T-cell (primary cell): ENCODE results near the gene FSHR. TPM values are rescaled to one million over a fixed set of nuclear protein-coding genes. Genes with fewer than 3 reads are reported as not detected.

Source experiments
- ATAC-seq, 4 experiments: fragments of 200-7000 bp in 3 of 4; fragments of 150-1000 bp in 1 of 4; cut with Tn5 transposase; replicated peaks in 1 of 4; 1 replicate in 3 of 4; 2 replicates in 1 of 4; pipeline ENCODE4 v1.10.0; 2021; ENCODE audit warnings: moderate library complexity in 3 of 4, mild to moderate bottlenecking in 2 of 4, moderate number of reproducible peaks in 1 of 4
- CTCF ChIA-PET, 2 donors: fragments of 300-600 bp; sonication (Branson Sonifier 250); formaldehyde crosslinking; loops; one replicate each; lab custom pipeline; 2022; ENCODE audit warnings: antibody characterized with exemption in 2 of 2; lab: Charles Lee
- POLR2A ChIA-PET, 2 donors: fragments of 300-600 bp; sonication (Branson Sonifier 250); formaldehyde crosslinking; loops; one replicate each; lab custom pipeline; 2022; ENCODE audit warnings: antibody characterized with exemption in 2 of 2; lab: Charles Lee
- DNase-seq, 35 experiments: peaks; one replicate each; pipeline versions ENCODE4 v3.0.0 to v3.0.0-alpha.2; 2013 to 2023
- H3K27ac ChIP-seq: one replicate; pipeline ENCODE4 v1.5.1; 2013; ENCODE audit warnings: low read length
- H3K27me3 ChIP-seq, 2 experiments: replicated peaks in 1 of 2; 1 replicate in 1 of 2; 2 replicates in 1 of 2; pipeline versions ENCODE4 v1.6.1 to v1.7.0; 2013; ENCODE audit warnings: low read length in 1 of 2, mixed read lengths in 1 of 2; ENCODE audit not compliant: control insufficient read depth in 2 of 2, insufficient read depth in 2 of 2; ENCODE audit errors: extremely low read depth in 1 of 2
- H3K36me3 ChIP-seq, 2 donors: 1 replicate in 1 of 2; 2 replicates in 1 of 2; pipeline versions ENCODE4 v1.6.1 to v1.7.0; 2013; ENCODE audit warnings: low read length in 1 of 2; ENCODE audit not compliant: control insufficient read depth in 2 of 2, insufficient read depth in 1 of 2; ENCODE audit errors: extremely low read depth in 1 of 2
- H3K4me1 ChIP-seq, 2 experiments: 1 replicate in 1 of 2; 2 replicates in 1 of 2; pipeline versions ENCODE4 v1.6.1 to v1.7.0; 2013; ENCODE audit warnings: low read length in 2 of 2, mixed read lengths in 1 of 2; ENCODE audit not compliant: insufficient read depth in 2 of 2, control insufficient read depth in 1 of 2; ENCODE audit errors: extremely low read depth in 1 of 2
- H3K4me3 ChIP-seq, 2 donors: 1 replicate in 1 of 2; 2 replicates in 1 of 2; pipeline versions ENCODE4 v1.5.1 to v1.7.0; 2013; ENCODE audit warnings: mild to moderate bottlenecking in 2 of 2, low read length in 1 of 2, moderate library complexity in 1 of 2; ENCODE audit not compliant: control insufficient read depth in 1 of 2; ENCODE audit errors: extremely low read depth in 1 of 2
- H3K9me3 ChIP-seq: 2 replicates; pipeline ENCODE4 v1.7.0; 2013
- H3K27ac Mint-ChIP-seq, 2 donors: one replicate each; pipeline ENCODE4 v1.8.0; 2020 to 2021; ENCODE audit warnings: mild to moderate bottlenecking in 2 of 2, mixed read lengths in 2 of 2
- H3K27me3 Mint-ChIP-seq, 2 donors: one replicate each; pipeline ENCODE4 v1.8.0; 2021 to 2022; ENCODE audit warnings: mixed read lengths in 2 of 2
- H3K36me3 Mint-ChIP-seq: one replicate; pipeline ENCODE4 v1.8.0; 2021; ENCODE audit warnings: mixed read lengths
- H3K4me1 Mint-ChIP-seq, 3 donors: one replicate each; pipeline ENCODE4 v1.8.0; 2020 to 2022; ENCODE audit warnings: mixed read lengths in 3 of 3, mild to moderate bottlenecking in 1 of 3
- H3K4me3 Mint-ChIP-seq, 3 donors: one replicate each; pipeline ENCODE4 v1.8.0; 2020 to 2022; ENCODE audit warnings: mild to moderate bottlenecking in 3 of 3, mixed read lengths in 3 of 3, moderate library complexity in 3 of 3
- H3K9me3 Mint-ChIP-seq, 3 donors: one replicate each; pipeline ENCODE4 v1.8.0; 2020 to 2022; ENCODE audit warnings: mixed read lengths in 3 of 3
- WGBS: methylation state at CpG from one replicate; pipeline ENCODE4 v1.1.5; 2013; ENCODE audit warnings: missing lambda C conversion rate; ENCODE audit not compliant: insufficient coverage; 5-methylcytosine and 5-hydroxymethylcytosine counted together
- total RNA-seq, 35 experiments: library from RNA in 6 of 35; stranded (reverse) in 6 of 35; fragments of 120-200 nt in 1 of 35; gene quantifications; one replicate each; pipeline versions ENCODE4 v1.2.1 to v1.2.4 and lab custom pipeline; 2013 to 2026

The FSHR gene
- total RNA-seq, 5 donors from 2014 or later (not counting 1 experiment from before 2014, with no cell fraction given), result not detected

- Histone ChIP-seq H3K4me3 (no peak overlapping the region), H3K27me3 (no peaks in the 10 kb centered on the region), H3K4me1 (no peaks in the 10 kb centered on the region), H3K36me3 (no peaks in the 10 kb centered on the region), H3K9me3 (no peaks in the 10 kb centered on the region), H3K27ac (no peak overlapping the region)
- Mint-ChIP-seq H3K9me3 (peaks cover 0 to 10% (median 4%) of the 10 kb centered on the region in 3 donors), H3K27ac (no peak overlapping the region), H3K36me3 (no peaks in the 10 kb centered on the region), H3K27me3 (no peaks in the 10 kb centered on the region), H3K4me1 (no peaks in the 10 kb centered on the region), H3K4me3 (no peak overlapping the region)
- CTCF ChIA-PET, result no interaction called here
- ATAC-seq (no peak), DNase-seq (no peak)
- 71% methylated on average over 5 of the region's 7 CpGs for WGBS
- POLR2A ChIA-PET, result no interaction called here
Measured at GRCh38 chr2:49178656-49179055, 24.3 kb upstream of the FSHR start.

GRCh38 chr2:49177194-49177593, 22.9 kb upstream of the FSHR start:
- H3K9me3 ChIP-seq, result no peaks in the 10 kb centered on the region
- Mint-ChIP-seq H3K9me3 (peaks cover 0 to 10% (median 4%) of the 10 kb centered on the region in 3 donors), H3K4me1 (no peaks in the 10 kb centered on the region), H3K27ac (no peak overlapping the region), H3K36me3 (no peaks in the 10 kb centered on the region), H3K4me3 (no peak overlapping the region), H3K27me3 (no peaks in the 10 kb centered on the region)
- H3K27ac ChIP-seq, result no peak overlapping the region
- no peaks in the 10 kb centered on the region for H3K36me3 ChIP-seq
- no CpG with 5 or more reads among the region's 1 CpG for WGBS
- DNase-seq, result no peak
- H3K4me1 ChIP-seq, result no peaks in the 10 kb centered on the region
- POLR2A ChIA-PET, result no interaction called here
- no peaks in the 10 kb centered on the region for H3K27me3 ChIP-seq
- H3K4me3 ChIP-seq, result no peak overlapping the region
- ATAC-seq, result no peak
- CTCF ChIA-PET, result no interaction called here

GRCh38 chr2:49175831-49176230, 21.5 kb upstream of the FSHR start:
- ChIA-PET CTCF (no interaction called here), POLR2A (no interaction called here)
- no peaks in the 10 kb centered on the region for H3K4me1 ChIP-seq
- Mint-ChIP-seq H3K9me3 (peaks cover 0 to 13% (median 10%) of the 10 kb centered on the region in 3 donors), H3K27me3 (no peaks in the 10 kb centered on the region), H3K27ac (no peak overlapping the region), H3K4me1 (no peaks in the 10 kb centered on the region), H3K4me3 (no peak overlapping the region), H3K36me3 (no peaks in the 10 kb centered on the region)
- no peaks in the 10 kb centered on the region for H3K36me3 ChIP-seq
- H3K4me3 ChIP-seq, result no peak overlapping the region
- no peak for ATAC-seq
- 56% methylated on average over 2 of the region's 3 CpGs for WGBS
- no peak overlapping the region for H3K27ac ChIP-seq
- DNase-seq, result no peak
- H3K9me3 ChIP-seq, result no peaks in the 10 kb centered on the region
- H3K27me3 ChIP-seq, result no peaks in the 10 kb centered on the region

- Mint-ChIP-seq H3K9me3 (peaks cover 0 to 13% (median 10%) of the 10 kb centered on the region in 3 donors), H3K27ac (no peak overlapping the region), H3K27me3 (no peaks in the 10 kb centered on the region), H3K4me1 (no peaks in the 10 kb centered on the region), H3K36me3 (no peaks in the 10 kb centered on the region), H3K4me3 (no peak overlapping the region)
- no peak for DNase-seq
- ChIA-PET CTCF (no interaction called here), POLR2A (no interaction called here)
- WGBS, result 83% methylated on average over 1 of the region's 3 CpGs
- Histone ChIP-seq H3K4me3 (no peak overlapping the region), H3K4me1 (no peaks in the 10 kb centered on the region), H3K36me3 (no peaks in the 10 kb centered on the region), H3K9me3 (no peaks in the 10 kb centered on the region), H3K27ac (no peak overlapping the region), H3K27me3 (no peaks in the 10 kb centered on the region)
- ATAC-seq, result no peak
Measured at GRCh38 chr2:49174750-49175149, 20.4 kb upstream of the FSHR start.

- H3K27me3 Mint-ChIP-seq, result no peaks in the 10 kb centered on the region
- no peaks in the 10 kb centered on the region for H3K9me3 ChIP-seq
- H3K4me3 ChIP-seq, result no peak overlapping the region
- H3K27me3 ChIP-seq, result no peaks in the 10 kb centered on the region
- ATAC-seq (no peak), DNase-seq (no peak)
- no peaks in the 10 kb centered on the region for H3K4me1 Mint-ChIP-seq
- H3K4me1 ChIP-seq, result no peaks in the 10 kb centered on the region
- no peaks in the 10 kb centered on the region for H3K36me3 Mint-ChIP-seq
- POLR2A ChIA-PET, result no interaction called here
- CTCF ChIA-PET, result interaction anchor here in 1 of 2 donors (0.6 kb wide), 1 partner anchor 123 kb away, joined by 3 read pairs; no protein-coding TSS in a partner anchor
- no peak overlapping the region for H3K4me3 Mint-ChIP-seq
- peaks cover 0 to 7% (median 3%) of the 10 kb centered on the region in 3 donors for H3K9me3 Mint-ChIP-seq
- H3K27ac Mint-ChIP-seq, result no peak overlapping the region
- no peak overlapping the region for H3K27ac ChIP-seq
- no peaks in the 10 kb centered on the region for H3K36me3 ChIP-seq
Measured at GRCh38 chr2:49167131-49167530, 12.8 kb upstream of the FSHR start.

GRCh38 chr2:49165662-49166061, 11.3 kb upstream of the FSHR start:
- no peak for DNase-seq
- H3K27ac Mint-ChIP-seq, result no peak overlapping the region

GRCh38 chr2:49164729-49165128, 10.4 kb upstream of the FSHR start:
- Mint-ChIP-seq H3K9me3 (peaks cover 0 to 6% (median 5%) of the 10 kb centered on the region in 3 donors), H3K4me3 (no peak overlapping the region), H3K36me3 (no peaks in the 10 kb centered on the region), H3K27me3 (no peaks in the 10 kb centered on the region), H3K4me1 (no peaks in the 10 kb centered on the region), H3K27ac (no peak overlapping the region)
- no peak overlapping the region for H3K4me3 ChIP-seq
- no peak for ATAC-seq
- H3K4me1 ChIP-seq, result no peaks in the 10 kb centered on the region
- no peak overlapping the region for H3K27ac ChIP-seq
- no CpG with 5 or more reads among the region's 1 CpG for WGBS
- no peaks in the 10 kb centered on the region for H3K27me3 ChIP-seq
- DNase-seq, result no peak
- H3K36me3 ChIP-seq, result no peaks in the 10 kb centered on the region
- ChIA-PET POLR2A (no interaction called here), CTCF (no interaction called here)
- H3K9me3 ChIP-seq, result no peaks in the 10 kb centered on the region

More at GRCh38 chr2:49165662-49166061, 11.3 kb upstream of the FSHR start:
- H3K4me1 ChIP-seq, result no peaks in the 10 kb centered on the region
- ChIA-PET CTCF (no interaction called here), POLR2A (no interaction called here)
- peaks cover 0 to under 1% (median under 1%) of the 10 kb centered on the region in 3 donors for H3K9me3 Mint-ChIP-seq
- no peaks in the 10 kb centered on the region for H3K4me1 Mint-ChIP-seq
- H3K36me3 Mint-ChIP-seq, result no peaks in the 10 kb centered on the region
- H3K36me3 ChIP-seq, result no peaks in the 10 kb centered on the region
- no peak overlapping the region for H3K27ac ChIP-seq
- no peaks in the 10 kb centered on the region for H3K9me3 ChIP-seq
- 50% methylated on average over 1 of the region's 3 CpGs for WGBS
- no peaks in the 10 kb centered on the region for H3K27me3 Mint-ChIP-seq
- H3K27me3 ChIP-seq, result no peaks in the 10 kb centered on the region
- no peak for ATAC-seq
- no peak overlapping the region for H3K4me3 ChIP-seq
- no peak overlapping the region for H3K4me3 Mint-ChIP-seq
